PC-3 (cell line): ENCODE data around the gene MARCHF3.

ENCODE experiments used
- CTCF ChIP-seq: fragments of 300-600 bp; sonication (generic); conservative IDR thresholded peaks from 2 replicates; pipeline ENCODE4 v1.5.1; 2017; ENCODE audit warnings: antibody characterized with exemption, low read depth, mild to moderate bottlenecking, low read length
- EZH2 ChIP-seq: fragments of 300-600 bp; sonication (generic); IDR thresholded peaks from one replicate; pipeline ENCODE4 v1.6.1; 2017; ENCODE audit warnings: antibody characterized with exemption, mild to moderate bottlenecking, low read length; ENCODE audit not compliant: unreplicated experiment

GRCh38 chr5:127051591-127051990, 21.2 kb upstream of the MARCHF3 start:
- TF ChIP-seq CTCF (no peak), EZH2 (no peak)
